ENCODE data around the gene ERGIC1.

The ERGIC1 gene

GRCh38 chr5:172902497-172903472, 68.7 kb downstream of the ERGIC1 start:
- Histone ChIP-seq H3K36me3 (ENCODE audit: insufficient read depth, low read depth, low read length) (peaks cover 36% of the 10 kb centered on the region), H3K27ac (ENCODE audit: low read length) (no peak overlapping the region)

GRCh38 chr5:172903790-172904189, 69.7 kb downstream of the ERGIC1 start:
- H3K9ac ChIP-seq (ENCODE audit: low read depth, low read length): no peak overlapping the region
- H3K4me3 ChIP-seq (ENCODE audit: low read length): no peak overlapping the region
- H3K4me1 ChIP-seq (ENCODE audit: insufficient read depth, low read length): no peaks in the 10 kb centered on the region; the same call in none of the 2 replicates
- H3K36me3 ChIP-seq (ENCODE audit: insufficient read depth, low read depth, low read length): peaks cover 26% of the 10 kb centered on the region
- H3K27ac ChIP-seq (ENCODE audit: low read length): no peak overlapping the region
- no peaks in the 10 kb centered on the region for H3K9me3 ChIP-seq (ENCODE audit: insufficient read depth, low read depth, low read length)
- H3K27me3 ChIP-seq (ENCODE audit: insufficient read depth, low read length): no peaks in the 10 kb centered on the region

More at GRCh38 chr5:172902497-172903472, 68.7 kb downstream of the ERGIC1 start:
- no peak overlapping the region for H3K9ac ChIP-seq (ENCODE audit: low read depth, low read length)
- no peak overlapping the region for H3K4me3 ChIP-seq (ENCODE audit: low read length)
- H3K9me3 ChIP-seq (ENCODE audit: insufficient read depth, low read depth, low read length): no peaks in the 10 kb centered on the region
- no peaks in the 10 kb centered on the region; the same call in none of the 2 replicates for H3K4me1 ChIP-seq (ENCODE audit: insufficient read depth, low read length)
- H3K27me3 ChIP-seq (ENCODE audit: insufficient read depth, low read length): no peaks in the 10 kb centered on the region

GRCh38 chr5:172904312-172904642, 70.2 kb downstream of the ERGIC1 start:
- Histone ChIP-seq H3K36me3 (ENCODE audit: insufficient read depth, low read depth, low read length) (peaks cover 24% of the 10 kb centered on the region), H3K4me3 (ENCODE audit: low read length) (no peak overlapping the region), H3K4me1 (ENCODE audit: insufficient read depth, low read length) (no peaks in the 10 kb centered on the region; the same call in none of the 2 replicates), H3K9ac (ENCODE audit: low read depth, low read length) (no peak overlapping the region), H3K9me3 (ENCODE audit: insufficient read depth, low read depth, low read length) (no peaks in the 10 kb centered on the region), H3K27ac (ENCODE audit: low read length) (no peak overlapping the region), H3K27me3 (ENCODE audit: insufficient read depth, low read length) (no peaks in the 10 kb centered on the region)

GRCh38 chr5:172904643-172905345, 70.7 kb downstream of the ERGIC1 start:
- Histone ChIP-seq H3K27ac (ENCODE audit: low read length) (no peak overlapping the region), H3K27me3 (ENCODE audit: insufficient read depth, low read length) (no peaks in the 10 kb centered on the region), H3K9ac (ENCODE audit: low read depth, low read length) (no peak overlapping the region), H3K36me3 (ENCODE audit: insufficient read depth, low read depth, low read length) (peaks cover 21% of the 10 kb centered on the region), H3K9me3 (ENCODE audit: insufficient read depth, low read depth, low read length) (no peaks in the 10 kb centered on the region), H3K4me3 (ENCODE audit: low read length) (no peak overlapping the region), H3K4me1 (ENCODE audit: insufficient read depth, low read length) (no peaks in the 10 kb centered on the region; the same call in none of the 2 replicates)

GRCh38 chr5:172905346-172906140, 71.5 kb downstream of the ERGIC1 start:
- no peaks in the 10 kb centered on the region for H3K9me3 ChIP-seq (ENCODE audit: insufficient read depth, low read depth, low read length)
- H3K27ac ChIP-seq (ENCODE audit: low read length): no peak overlapping the region
- peaks cover 19% of the 10 kb centered on the region for H3K36me3 ChIP-seq (ENCODE audit: insufficient read depth, low read depth, low read length)
- H3K4me3 ChIP-seq (ENCODE audit: low read length): no peak overlapping the region
- H3K9ac ChIP-seq (ENCODE audit: low read depth, low read length): no peak overlapping the region
- no peaks in the 10 kb centered on the region for H3K27me3 ChIP-seq (ENCODE audit: insufficient read depth, low read length)
- H3K4me1 ChIP-seq (ENCODE audit: insufficient read depth, low read length): no peaks in the 10 kb centered on the region; the same call in none of the 2 replicates

- Histone ChIP-seq H3K9ac (ENCODE audit: low read depth, low read length) (no peak overlapping the region), H3K4me3 (ENCODE audit: low read length) (no peak overlapping the region), H3K9me3 (ENCODE audit: insufficient read depth, low read depth, low read length) (no peaks in the 10 kb centered on the region), H3K27me3 (ENCODE audit: insufficient read depth, low read length) (no peaks in the 10 kb centered on the region), H3K4me1 (ENCODE audit: insufficient read depth, low read length) (no peaks in the 10 kb centered on the region; the same call in none of the 2 replicates), H3K36me3 (ENCODE audit: insufficient read depth, low read depth, low read length) (peaks cover 20% of the 10 kb centered on the region), H3K27ac (ENCODE audit: low read length) (no peak overlapping the region)
These were observed 72.4 kb downstream of the ERGIC1 start for GRCh38 chr5:172906436-172906835.

- Histone ChIP-seq H3K9me3 (ENCODE audit: insufficient read depth, low read depth, low read length) (no peaks in the 10 kb centered on the region), H3K27me3 (ENCODE audit: insufficient read depth, low read length) (no peaks in the 10 kb centered on the region), H3K27ac (ENCODE audit: low read length) (no peak overlapping the region), H3K4me3 (ENCODE audit: low read length) (no peak overlapping the region), H3K9ac (ENCODE audit: low read depth, low read length) (no peak overlapping the region), H3K36me3 (ENCODE audit: insufficient read depth, low read depth, low read length) (peaks cover 22% of the 10 kb centered on the region), H3K4me1 (ENCODE audit: insufficient read depth, low read length) (no peaks in the 10 kb centered on the region; the same call in none of the 2 replicates)
These were observed 72.8 kb downstream of the ERGIC1 start for GRCh38 chr5:172906888-172907287.

- H3K27me3 ChIP-seq (ENCODE audit: insufficient read depth, low read length): no peaks in the 10 kb centered on the region
- H3K27ac ChIP-seq (ENCODE audit: low read length): no peak overlapping the region
- H3K36me3 ChIP-seq (ENCODE audit: insufficient read depth, low read depth, low read length): peaks cover 25% of the 10 kb centered on the region
- no peaks in the 10 kb centered on the region; the same call in none of the 2 replicates for H3K4me1 ChIP-seq (ENCODE audit: insufficient read depth, low read length)
- H3K4me3 ChIP-seq (ENCODE audit: low read length): no peak overlapping the region
- H3K9ac ChIP-seq (ENCODE audit: low read depth, low read length): no peak overlapping the region
- H3K9me3 ChIP-seq (ENCODE audit: insufficient read depth, low read depth, low read length): no peaks in the 10 kb centered on the region
These were observed 73.6 kb downstream of the ERGIC1 start for GRCh38 chr5:172907657-172908056.

GRCh38 chr5:172908662-172909061, 74.6 kb downstream of the ERGIC1 start:
- H3K4me1 ChIP-seq (ENCODE audit: insufficient read depth, low read length): no peaks in the 10 kb centered on the region; the same call in 1 of the 2 replicates
- H3K36me3 ChIP-seq (ENCODE audit: insufficient read depth, low read depth, low read length): peaks cover 34% of the 10 kb centered on the region
- no peak overlapping the region for H3K9ac ChIP-seq (ENCODE audit: low read depth, low read length)
- no peak overlapping the region for H3K27ac ChIP-seq (ENCODE audit: low read length)
- H3K4me3 ChIP-seq (ENCODE audit: low read length): no peak overlapping the region
- no peaks in the 10 kb centered on the region for H3K27me3 ChIP-seq (ENCODE audit: insufficient read depth, low read length)
- no peaks in the 10 kb centered on the region for H3K9me3 ChIP-seq (ENCODE audit: insufficient read depth, low read depth, low read length)

GRCh38 chr5:172909931-172910502, 76.0 kb downstream of the ERGIC1 start:
- H3K36me3 ChIP-seq (ENCODE audit: insufficient read depth, low read depth, low read length): peaks cover 45% of the 10 kb centered on the region
- no peaks in the 10 kb centered on the region for H3K9me3 ChIP-seq (ENCODE audit: insufficient read depth, low read depth, low read length)
- no peak overlapping the region for H3K4me3 ChIP-seq (ENCODE audit: low read length)
- H3K4me1 ChIP-seq (ENCODE audit: insufficient read depth, low read length): no peaks in the 10 kb centered on the region; the same call in 1 of the 2 replicates
- no peak overlapping the region for H3K9ac ChIP-seq (ENCODE audit: low read depth, low read length)
- H3K27ac ChIP-seq (ENCODE audit: low read length): no peak overlapping the region
- H3K27me3 ChIP-seq (ENCODE audit: insufficient read depth, low read length): no peaks in the 10 kb centered on the region
